Fibroblast of lung (primary cell): ENCODE data around the gene GRP.

Source experiments
- EZH2 ChIP-seq: IDR thresholded peaks from 2 replicates; pipeline ENCODE4 v1.5.1; 2012; ENCODE audit warnings: low read length, control low read depth, mild to moderate bottlenecking; ENCODE audit errors: missing control alignments
- TF ChIP-seq, protein P1 (sequence below), 2 donors: IDR thresholded peaks in 1 of 2; conservative IDR thresholded peaks in 1 of 2; 1 replicate in 1 of 2; 2 replicates in 1 of 2; pipeline ENCODE4 v1.5.1; 2011 to 2012; ENCODE audit warnings: low read length in 2 of 2, control low read depth in 1 of 2, inconsistent platforms in 1 of 2, low read depth in 1 of 2, mild to moderate bottlenecking in 1 of 2

- TF ChIP-seq, protein P1, sequence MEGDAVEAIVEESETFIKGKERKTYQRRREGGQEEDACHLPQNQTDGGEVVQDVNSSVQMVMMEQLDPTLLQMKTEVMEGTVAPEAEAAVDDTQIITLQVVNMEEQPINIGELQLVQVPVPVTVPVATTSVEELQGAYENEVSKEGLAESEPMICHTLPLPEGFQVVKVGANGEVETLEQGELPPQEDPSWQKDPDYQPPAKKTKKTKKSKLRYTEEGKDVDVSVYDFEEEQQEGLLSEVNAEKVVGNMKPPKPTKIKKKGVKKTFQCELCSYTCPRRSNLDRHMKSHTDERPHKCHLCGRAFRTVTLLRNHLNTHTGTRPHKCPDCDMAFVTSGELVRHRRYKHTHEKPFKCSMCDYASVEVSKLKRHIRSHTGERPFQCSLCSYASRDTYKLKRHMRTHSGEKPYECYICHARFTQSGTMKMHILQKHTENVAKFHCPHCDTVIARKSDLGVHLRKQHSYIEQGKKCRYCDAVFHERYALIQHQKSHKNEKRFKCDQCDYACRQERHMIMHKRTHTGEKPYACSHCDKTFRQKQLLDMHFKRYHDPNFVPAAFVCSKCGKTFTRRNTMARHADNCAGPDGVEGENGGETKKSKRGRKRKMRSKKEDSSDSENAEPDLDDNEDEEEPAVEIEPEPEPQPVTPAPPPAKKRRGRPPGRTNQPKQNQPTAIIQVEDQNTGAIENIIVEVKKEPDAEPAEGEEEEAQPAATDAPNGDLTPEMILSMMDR (conservative IDR thresholded peaks at IDR 0.05 in 1 of 2, IDR thresholded peaks at IDR 0.05 in 1 of 2; ENCODE audit: low read depth in 1 of 2, low read length in 2 of 2): no peak
- TF ChIP-seq EZH2: no peak
Measured at GRCh38 chr18:59265974-59266369, 46.0 kb downstream of the GRP start.
